ENCODE results near the gene KIF25. TPM values are rescaled to one million over a fixed set of nuclear protein-coding genes. Genes with fewer than 3 reads are reported as not detected.

Gene KIF25
- total RNA-seq, 2 donors from 2014 or later, result 0.21 TPM; not detected in 1

DNA sequence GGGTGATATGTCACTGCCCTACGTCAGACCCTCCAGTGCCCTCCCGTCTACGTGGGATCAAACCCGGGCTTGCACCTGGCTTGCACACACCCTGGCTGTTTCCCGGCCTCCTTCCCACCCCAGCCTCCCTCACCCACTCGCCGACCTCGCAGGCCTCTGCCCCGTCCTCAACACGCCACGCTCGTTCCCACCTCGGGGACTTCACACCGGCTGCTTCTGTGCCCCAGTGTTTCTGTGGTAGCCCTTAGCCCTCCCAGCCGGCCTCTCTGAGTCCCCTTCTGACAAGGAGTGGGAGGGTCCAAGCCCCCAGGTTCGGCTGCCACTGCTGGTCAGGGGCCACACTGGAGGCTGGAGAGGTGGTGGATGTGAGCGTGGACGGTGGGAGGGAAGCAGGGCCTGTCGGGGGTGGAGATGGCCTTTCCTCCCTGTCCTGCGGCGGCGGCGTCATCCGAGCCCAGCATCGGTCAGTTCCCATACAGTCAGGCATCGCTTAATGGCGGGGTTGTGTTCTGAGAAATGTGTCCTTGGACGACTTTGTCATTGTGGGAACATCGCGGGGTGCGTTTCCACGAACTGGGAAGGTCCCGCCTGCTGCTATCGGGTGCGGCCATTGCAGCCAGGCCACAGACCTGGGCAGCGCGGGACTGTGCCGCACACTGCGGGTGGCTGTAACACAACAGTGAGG lies 11.4 kb upstream of the KIF25 start:
- H3K36me3 ChIP-seq, result no peaks in the 10 kb centered on the region
- DNase-seq, result no peak
- intact Hi-C loops (cut with DNase I), result no loop called here
- H3K4me1 ChIP-seq, result no peaks in the 10 kb centered on the region
- H3K4me3 ChIP-seq, result no peak overlapping the region
- no peak overlapping the region for H3K27ac ChIP-seq
- TF ChIP-seq, protein P1, sequence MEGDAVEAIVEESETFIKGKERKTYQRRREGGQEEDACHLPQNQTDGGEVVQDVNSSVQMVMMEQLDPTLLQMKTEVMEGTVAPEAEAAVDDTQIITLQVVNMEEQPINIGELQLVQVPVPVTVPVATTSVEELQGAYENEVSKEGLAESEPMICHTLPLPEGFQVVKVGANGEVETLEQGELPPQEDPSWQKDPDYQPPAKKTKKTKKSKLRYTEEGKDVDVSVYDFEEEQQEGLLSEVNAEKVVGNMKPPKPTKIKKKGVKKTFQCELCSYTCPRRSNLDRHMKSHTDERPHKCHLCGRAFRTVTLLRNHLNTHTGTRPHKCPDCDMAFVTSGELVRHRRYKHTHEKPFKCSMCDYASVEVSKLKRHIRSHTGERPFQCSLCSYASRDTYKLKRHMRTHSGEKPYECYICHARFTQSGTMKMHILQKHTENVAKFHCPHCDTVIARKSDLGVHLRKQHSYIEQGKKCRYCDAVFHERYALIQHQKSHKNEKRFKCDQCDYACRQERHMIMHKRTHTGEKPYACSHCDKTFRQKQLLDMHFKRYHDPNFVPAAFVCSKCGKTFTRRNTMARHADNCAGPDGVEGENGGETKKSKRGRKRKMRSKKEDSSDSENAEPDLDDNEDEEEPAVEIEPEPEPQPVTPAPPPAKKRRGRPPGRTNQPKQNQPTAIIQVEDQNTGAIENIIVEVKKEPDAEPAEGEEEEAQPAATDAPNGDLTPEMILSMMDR (IDR thresholded peaks at IDR 0.05), result no peak
- H3K27me3 ChIP-seq, result no peaks in the 10 kb centered on the region
- no peak overlapping the region for H3K9ac ChIP-seq (ENCODE audit: low read depth in 2 of 2, low read length in 2 of 2)
- H3K9me3 ChIP-seq, result no peaks in the 10 kb centered on the region

DNA sequence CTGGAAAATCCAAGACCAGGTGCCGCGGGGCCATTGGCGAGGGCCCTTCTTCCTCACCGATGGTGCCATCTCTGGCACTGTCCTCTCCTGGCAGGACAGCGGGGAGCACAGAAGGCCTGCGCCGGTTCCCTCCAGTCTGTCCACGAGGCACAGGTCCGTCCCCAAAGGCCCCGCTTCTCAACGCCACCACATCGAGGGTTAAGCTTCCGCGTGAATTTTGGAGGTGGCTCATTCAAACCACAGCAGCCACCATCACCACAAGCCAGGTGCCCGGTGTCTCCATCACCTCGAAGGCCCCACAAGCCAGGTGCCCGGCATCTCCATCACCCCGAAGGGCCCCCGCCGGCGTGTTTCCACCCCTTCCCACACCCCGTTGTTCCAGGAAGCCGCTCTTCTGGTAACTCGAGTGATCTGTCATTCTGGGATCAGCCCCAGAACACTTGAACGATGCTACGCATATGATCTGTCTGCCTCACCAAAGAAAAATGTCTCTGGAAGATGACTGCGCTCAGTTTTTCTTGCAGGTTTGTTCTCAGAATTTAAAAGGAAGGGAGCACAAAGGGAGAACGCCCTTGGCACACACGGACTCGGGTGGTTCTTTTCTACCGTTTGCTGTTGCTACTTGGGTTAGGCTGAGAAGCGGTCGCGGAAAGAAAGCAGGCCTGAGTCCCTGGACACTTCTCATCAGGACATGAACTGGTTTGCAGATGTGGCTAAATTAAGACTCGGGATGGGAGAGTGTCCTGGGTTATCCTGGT lies 9.9 kb upstream of the KIF25 start:
- no peaks in the 10 kb centered on the region for H3K9me3 ChIP-seq

DNA sequence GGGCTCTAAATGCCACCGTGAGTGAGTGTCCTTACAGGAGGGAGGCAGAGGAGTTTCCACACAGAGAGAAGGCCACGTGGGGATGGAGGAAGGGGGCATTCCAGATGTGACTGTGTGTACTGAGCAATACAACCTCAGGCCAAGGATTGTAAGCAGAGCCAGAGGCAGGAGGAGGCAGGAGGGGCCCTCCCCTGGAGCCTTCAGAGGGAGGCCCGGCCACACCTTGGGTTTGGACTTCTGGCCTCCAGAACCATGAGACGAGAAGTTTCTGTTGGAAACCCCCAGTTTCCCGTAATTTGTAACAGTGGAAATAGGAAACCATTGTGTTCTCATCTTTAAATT lies 9.3 kb upstream of the KIF25 start:
- Histone ChIP-seq H3K4me1 (no peaks in the 10 kb centered on the region), H3K4me3 (no peak overlapping the region), H3K36me3 (no peaks in the 10 kb centered on the region), H3K9me3 (no peaks in the 10 kb centered on the region), H3K27ac (no peak overlapping the region), H3K9ac (ENCODE audit: low read depth in 2 of 2, low read length in 2 of 2) (no peak overlapping the region), H3K27me3 (no peaks in the 10 kb centered on the region)
- DNase-seq, result no peak
- TF ChIP-seq, protein P1 (IDR thresholded peaks at IDR 0.05), result no peak
- intact Hi-C loops (cut with DNase I), result no loop called here

More for the DNA sequence above, 9.9 kb upstream of the KIF25 start:
- intact Hi-C loops (cut with DNase I), result no loop called here
- no peak overlapping the region for H3K27ac ChIP-seq
- no peak overlapping the region for H3K4me3 ChIP-seq
- no peaks in the 10 kb centered on the region for H3K4me1 ChIP-seq
- DNase-seq, result no peak
- H3K36me3 ChIP-seq, result no peaks in the 10 kb centered on the region
- TF ChIP-seq, protein P1 (IDR thresholded peaks at IDR 0.05), result no peak
- H3K9ac ChIP-seq (ENCODE audit: low read depth in 2 of 2, low read length in 2 of 2), result no peak overlapping the region
- H3K27me3 ChIP-seq, result no peaks in the 10 kb centered on the region

DNA sequence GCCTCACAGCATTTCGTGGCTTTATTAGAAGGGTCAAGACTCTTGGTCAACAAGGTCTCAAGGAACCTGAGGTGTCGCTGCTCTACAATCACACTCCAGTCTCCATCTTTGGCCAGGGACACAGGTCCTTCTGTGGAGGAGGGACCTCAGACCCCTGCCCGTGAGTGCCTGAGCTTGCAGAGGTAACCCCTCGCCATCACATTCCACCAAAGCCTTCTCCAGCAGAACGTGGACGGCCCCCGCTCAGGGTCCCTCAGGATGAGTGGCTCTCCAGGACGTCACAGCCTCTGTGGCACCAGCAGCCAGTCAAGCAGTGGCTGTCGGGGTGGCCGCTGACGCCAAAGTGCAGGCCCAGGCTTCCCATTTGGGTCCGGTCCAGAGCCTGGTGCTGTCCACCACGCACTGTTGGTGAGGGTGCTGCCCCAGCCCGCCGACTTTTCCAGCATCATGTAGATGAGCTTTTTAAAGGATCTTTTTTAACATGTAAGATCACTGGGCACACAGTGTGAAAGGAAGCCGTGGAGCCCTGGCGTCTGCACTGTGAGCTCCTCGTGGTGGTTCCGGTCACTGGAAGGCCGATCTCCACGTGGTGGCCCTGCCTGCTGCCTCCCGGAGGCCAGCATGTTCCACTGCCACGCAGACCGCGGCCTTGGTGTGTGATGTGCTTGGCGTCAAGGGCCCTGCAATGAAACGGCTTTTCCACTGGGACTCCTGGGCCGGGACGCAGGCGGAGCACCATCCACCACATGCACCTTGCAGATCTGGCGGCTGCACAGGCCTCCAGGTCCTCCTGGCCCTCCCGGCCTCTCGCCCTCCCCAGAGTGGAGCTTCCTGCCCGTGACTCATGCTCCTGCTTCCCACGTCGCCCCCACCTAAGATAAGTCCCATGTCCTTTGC lies 8.3 kb upstream of the KIF25 start:
- intact Hi-C loops (cut with DNase I), result no loop called here
- H3K36me3 ChIP-seq, result no peaks in the 10 kb centered on the region
- H3K9ac ChIP-seq (ENCODE audit: low read depth in 2 of 2, low read length in 2 of 2), result no peak overlapping the region
- TF ChIP-seq, protein P1 (IDR thresholded peaks at IDR 0.05), result no peak
- no peaks in the 10 kb centered on the region for H3K27me3 ChIP-seq
- no peaks in the 10 kb centered on the region for H3K9me3 ChIP-seq
- H3K4me1 ChIP-seq, result no peaks in the 10 kb centered on the region
- H3K27ac ChIP-seq, result no peak overlapping the region
- no peak for DNase-seq
- no peak overlapping the region for H3K4me3 ChIP-seq

Data from colonic mucosa (tissue), 4 donors.